HEK293T (cell line): ENCODE data around the gene BSN.

Experiments
- ARNT ChIP-seq: fragments of 450-650 bp; IDR thresholded peaks from 2 replicates; pipeline ENCODE4 v1.6.1; 2017; ENCODE audit warnings: mild to moderate bottlenecking
- ELF4 ChIP-seq: fragments of 450-650 bp; IDR thresholded peaks from 2 replicates; pipeline ENCODE4 v1.6.1; 2017; ENCODE audit warnings: antibody characterized with exemption
- HDGF ChIP-seq: fragments of 450-650 bp; IDR thresholded peaks from 2 replicates; pipeline ENCODE4 v1.6.1; 2017; ENCODE audit warnings: antibody characterized with exemption, borderline replicate concordance
- L3MBTL2 ChIP-seq: fragments of 450-650 bp; conservative IDR thresholded peaks from 2 replicates; pipeline ENCODE4 v1.6.1; 2016; ENCODE audit warnings: mild to moderate bottlenecking
- SP1 ChIP-seq: fragments of 450-650 bp; IDR thresholded peaks from 2 replicates; pipeline ENCODE4 v1.6.1; 2017

- no peak for TF ChIP-seq L3MBTL2
- TF ChIP-seq HDGF: no peak
- no peak for TF ChIP-seq SP1
- no peak for TF ChIP-seq ARNT
- no peak for TF ChIP-seq ELF4
Measured at GRCh38 chr3:49533786-49534519, 20.3 kb upstream of the BSN start.
